AG04449 (cell line): ENCODE results near the gene SFXN4.

ENCODE experiments used
- CTCF ChIA-PET: fragments of 350-600 bp; formaldehyde crosslinking; extraction: SDS; loops from one replicate; lab custom pipeline; 2021; ENCODE audit warnings: antibody characterized with exemption; lab: Yijun Ruan, JAX
- POLR2A ChIA-PET: fragments of 400-600, 350-600 bp; formaldehyde crosslinking; extraction: SDS; loops from one replicate; lab custom pipeline; 2020; ENCODE audit warnings: antibody characterized with exemption, inconsistent platforms; lab: Yijun Ruan, JAX
- DNase-seq: peaks from one replicate; pipeline ENCODE4 v3.0.0-alpha.2; 2010; ENCODE audit warnings: low read depth, low spot score
- H3K4me3 ChIP-seq: 2 replicates; pipeline ENCODE4 v1.5.1; 2011; ENCODE audit warnings: low read depth, mild to moderate bottlenecking, control low read depth, low read length
- TF ChIP-seq, protein P1 (sequence below): IDR thresholded peaks from one replicate; pipeline ENCODE4 v1.5.1; 2011; ENCODE audit warnings: mild to moderate bottlenecking, moderate library complexity, low read length, control low read depth, inconsistent platforms; ENCODE audit not compliant: insufficient read depth; ENCODE audit errors: missing control alignments

Gene SFXN4

GRCh38 chr10:119090968-119091367, 74.5 kb downstream of the SFXN4 start:
- TF ChIP-seq, protein P1, sequence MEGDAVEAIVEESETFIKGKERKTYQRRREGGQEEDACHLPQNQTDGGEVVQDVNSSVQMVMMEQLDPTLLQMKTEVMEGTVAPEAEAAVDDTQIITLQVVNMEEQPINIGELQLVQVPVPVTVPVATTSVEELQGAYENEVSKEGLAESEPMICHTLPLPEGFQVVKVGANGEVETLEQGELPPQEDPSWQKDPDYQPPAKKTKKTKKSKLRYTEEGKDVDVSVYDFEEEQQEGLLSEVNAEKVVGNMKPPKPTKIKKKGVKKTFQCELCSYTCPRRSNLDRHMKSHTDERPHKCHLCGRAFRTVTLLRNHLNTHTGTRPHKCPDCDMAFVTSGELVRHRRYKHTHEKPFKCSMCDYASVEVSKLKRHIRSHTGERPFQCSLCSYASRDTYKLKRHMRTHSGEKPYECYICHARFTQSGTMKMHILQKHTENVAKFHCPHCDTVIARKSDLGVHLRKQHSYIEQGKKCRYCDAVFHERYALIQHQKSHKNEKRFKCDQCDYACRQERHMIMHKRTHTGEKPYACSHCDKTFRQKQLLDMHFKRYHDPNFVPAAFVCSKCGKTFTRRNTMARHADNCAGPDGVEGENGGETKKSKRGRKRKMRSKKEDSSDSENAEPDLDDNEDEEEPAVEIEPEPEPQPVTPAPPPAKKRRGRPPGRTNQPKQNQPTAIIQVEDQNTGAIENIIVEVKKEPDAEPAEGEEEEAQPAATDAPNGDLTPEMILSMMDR, result no peak
- DNase-seq, result no peak
- CTCF ChIA-PET, result no interaction called here
- POLR2A ChIA-PET, result interaction anchor here (0.8 to 1.2 kb wide), 3 partner anchors 9 to 14 kb away, joined by 3 read pairs; partner anchors contain the start of gene DENND10
- no peak overlapping the region for H3K4me3 ChIP-seq
